Bronchial epithelial cell (primary cell): ENCODE data around the gene SH3RF1. TPM values are rescaled to one million over a fixed set of nuclear protein-coding genes. Genes with fewer than 3 reads are reported as not detected.

Experiments
- DNase-seq: peaks from one replicate; pipeline ENCODE4 v3.0.0-alpha.2; 2010; ENCODE audit warnings: low read depth
- FAIRE-seq: peaks from 2 replicates; lab custom pipeline; 2011; peaks lifted over from hg19 to GRCh38; lab: Jason Lieb, UNC
- H3K27me3 ChIP-seq: 2 replicates; pipeline ENCODE4 v1.5.1; 2011; ENCODE audit warnings: low read length; ENCODE audit not compliant: control insufficient read depth, insufficient read depth
- H3K36me3 ChIP-seq: 2 replicates; pipeline ENCODE4 v1.5.1; 2011; ENCODE audit warnings: low read length; ENCODE audit not compliant: control insufficient read depth, insufficient read depth
- H3K4me3 ChIP-seq: 2 replicates; pipeline ENCODE4 v1.5.1; 2011; ENCODE audit warnings: mild to moderate bottlenecking, low read depth, low read length, control low read depth
- total RNA-seq: library from RNA; depleted of rRNA; stranded (reverse); fragments of >200 nt; gene quantifications from 2 replicates; pipeline ENCODE4 v1.2.1, GENCODE V29; 2014
- TF ChIP-seq, protein P1 (sequence below): IDR thresholded peaks from 2 replicates; pipeline ENCODE4 v1.5.1; 2011; ENCODE audit warnings: mild to moderate bottlenecking, moderate library complexity, low read length, control low read depth, inconsistent platforms; ENCODE audit not compliant: insufficient read depth, severe bottlenecking

SH3RF1 gene
- total RNA-seq, 1 donor from 2014 or later, result 9.0 TPM

DNA sequence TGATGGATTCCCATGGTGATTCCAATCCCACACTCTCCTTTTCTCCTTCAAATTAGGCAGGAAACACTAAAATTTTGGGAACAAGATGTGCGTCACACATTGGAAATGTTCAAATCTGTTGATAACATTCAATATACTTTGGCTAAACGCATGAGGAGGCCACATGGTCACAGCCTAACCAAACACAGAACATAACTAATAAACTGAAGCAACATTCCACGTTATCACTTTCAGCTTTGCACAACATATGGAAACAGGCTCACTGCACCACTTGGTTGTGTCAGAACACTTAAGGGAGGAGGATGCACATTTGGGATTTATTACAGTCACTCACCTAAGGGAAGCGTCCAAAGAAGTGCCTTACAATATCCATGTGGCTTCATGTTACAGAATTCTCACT lies 4.7 kb downstream of the SH3RF1 start:
- no peak for FAIRE-seq
- Histone ChIP-seq H3K36me3 (peaks cover 5% of the 10 kb centered on the region), H3K4me3 (no peak overlapping the region), H3K27me3 (no peaks in the 10 kb centered on the region)
- TF ChIP-seq, protein P1, sequence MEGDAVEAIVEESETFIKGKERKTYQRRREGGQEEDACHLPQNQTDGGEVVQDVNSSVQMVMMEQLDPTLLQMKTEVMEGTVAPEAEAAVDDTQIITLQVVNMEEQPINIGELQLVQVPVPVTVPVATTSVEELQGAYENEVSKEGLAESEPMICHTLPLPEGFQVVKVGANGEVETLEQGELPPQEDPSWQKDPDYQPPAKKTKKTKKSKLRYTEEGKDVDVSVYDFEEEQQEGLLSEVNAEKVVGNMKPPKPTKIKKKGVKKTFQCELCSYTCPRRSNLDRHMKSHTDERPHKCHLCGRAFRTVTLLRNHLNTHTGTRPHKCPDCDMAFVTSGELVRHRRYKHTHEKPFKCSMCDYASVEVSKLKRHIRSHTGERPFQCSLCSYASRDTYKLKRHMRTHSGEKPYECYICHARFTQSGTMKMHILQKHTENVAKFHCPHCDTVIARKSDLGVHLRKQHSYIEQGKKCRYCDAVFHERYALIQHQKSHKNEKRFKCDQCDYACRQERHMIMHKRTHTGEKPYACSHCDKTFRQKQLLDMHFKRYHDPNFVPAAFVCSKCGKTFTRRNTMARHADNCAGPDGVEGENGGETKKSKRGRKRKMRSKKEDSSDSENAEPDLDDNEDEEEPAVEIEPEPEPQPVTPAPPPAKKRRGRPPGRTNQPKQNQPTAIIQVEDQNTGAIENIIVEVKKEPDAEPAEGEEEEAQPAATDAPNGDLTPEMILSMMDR, result no peak
- DNase-seq, result no peak

DNA sequence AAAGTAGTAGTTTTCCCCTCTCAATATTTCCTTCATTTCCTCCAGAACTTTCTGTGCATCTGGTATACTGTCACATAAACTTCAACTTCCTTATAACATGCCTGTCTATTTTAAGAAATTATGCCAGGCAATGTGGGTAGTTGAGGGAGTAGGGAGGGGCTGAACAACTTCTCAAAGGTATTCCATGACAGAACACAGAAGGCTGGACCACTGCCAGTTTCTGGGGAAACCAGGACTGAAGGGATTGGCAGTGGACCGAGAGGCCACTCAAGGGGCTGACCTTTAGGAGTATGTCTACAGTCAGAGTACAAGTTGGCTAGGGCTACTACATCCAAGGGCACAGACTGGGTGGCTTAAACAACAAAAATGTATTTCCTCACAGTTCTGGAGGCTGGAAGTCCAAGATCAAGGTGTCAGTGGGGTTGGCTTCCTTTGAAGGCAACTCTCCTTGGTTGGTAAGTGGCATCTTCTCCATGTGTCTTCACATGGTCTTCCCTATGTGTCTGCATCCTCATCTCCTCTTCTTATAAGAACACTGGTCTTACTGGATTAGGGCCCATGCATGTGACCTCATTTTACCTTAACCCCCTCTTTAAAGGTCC lies 6.9 kb downstream of the SH3RF1 start:
- H3K36me3 ChIP-seq, result peaks cover 5% of the 10 kb centered on the region
- no peaks in the 10 kb centered on the region for H3K27me3 ChIP-seq
- DNase-seq (no peak), FAIRE-seq (no peak)
- H3K4me3 ChIP-seq, result no peak overlapping the region
- TF ChIP-seq, protein P1, result no peak

DNA sequence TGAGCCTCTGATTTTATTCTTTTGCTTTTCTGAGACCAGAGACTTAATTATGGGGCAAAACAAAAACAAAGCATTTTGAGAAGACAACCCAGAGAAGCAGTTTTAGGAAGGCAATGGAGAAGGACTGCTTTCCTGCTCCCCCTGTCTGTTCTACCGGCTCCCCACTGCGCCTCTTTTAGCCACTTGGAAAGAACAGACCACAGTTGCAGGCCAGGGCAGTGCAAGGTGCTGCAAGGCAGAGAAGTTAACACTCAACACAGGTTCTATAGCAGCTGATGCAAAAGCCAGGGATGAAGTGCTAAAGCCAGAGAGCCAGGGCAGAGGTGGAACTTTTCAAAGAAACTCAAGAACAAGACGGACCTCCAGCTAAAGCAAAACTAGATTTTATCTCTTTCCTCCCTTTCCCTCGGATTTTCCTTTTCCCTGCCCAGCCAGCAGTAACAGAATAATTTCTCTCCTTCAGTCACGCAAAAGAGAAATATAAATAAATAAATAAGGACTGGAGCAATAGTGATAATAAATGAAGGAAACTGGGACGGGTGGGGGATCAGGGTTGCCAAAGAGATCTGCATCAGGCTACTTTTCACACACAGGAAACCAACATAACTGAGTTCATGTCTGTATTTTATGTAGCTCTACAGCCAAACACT lies 10.4 kb downstream of the SH3RF1 start:
- DNase-seq, result no peak
- no peak overlapping the region for H3K4me3 ChIP-seq
- TF ChIP-seq, protein P1, result no peak
- H3K27me3 ChIP-seq, result no peaks in the 10 kb centered on the region
- peaks cover 4% of the 10 kb centered on the region for H3K36me3 ChIP-seq
- no peak for FAIRE-seq

- TF ChIP-seq, protein P1, result no peak
- no peaks in the 10 kb centered on the region for H3K27me3 ChIP-seq
- no peak for FAIRE-seq
These were observed 11.5 kb downstream of the SH3RF1 start for GRCh38 chr4:169259271-169259670.

DNA sequence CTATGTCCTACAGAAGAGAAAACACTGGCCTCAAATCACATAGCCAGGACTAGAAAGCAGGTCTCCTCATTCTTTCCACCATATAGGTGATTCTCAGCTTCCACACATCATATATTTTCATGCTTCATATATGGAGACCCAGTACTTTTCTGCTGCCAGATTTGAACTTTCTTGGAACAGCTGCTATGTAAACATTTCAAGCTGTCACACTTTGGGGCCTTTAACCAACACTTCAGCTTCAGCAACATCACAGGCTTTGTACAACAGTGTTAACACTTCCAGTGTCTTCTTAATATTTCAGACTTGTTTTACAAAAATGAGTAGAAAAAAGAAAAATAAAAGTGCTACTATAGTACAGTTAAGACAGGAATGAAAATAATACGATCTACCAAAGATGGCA lies 12.6 kb downstream of the SH3RF1 start:
- Histone ChIP-seq H3K4me3 (no peak overlapping the region), H3K36me3 (no peaks in the 10 kb centered on the region), H3K27me3 (no peaks in the 10 kb centered on the region)
- TF ChIP-seq, protein P1, result no peak
- no peak for DNase-seq
- no peak for FAIRE-seq

More at GRCh38 chr4:169259271-169259670, 11.5 kb downstream of the SH3RF1 start:
- Histone ChIP-seq H3K4me3 (no peak overlapping the region), H3K36me3 (no peaks in the 10 kb centered on the region)
- DNase-seq, result no peak
